NB4 (cell line): ENCODE measurements around the gene TNFRSF8.

Source experiments
- MAX ChIP-seq: IDR thresholded peaks from 2 replicates; pipeline ENCODE4 v1.6.1; 2011; ENCODE audit warnings: low read depth, low read length
- POLR2A ChIP-seq: IDR thresholded peaks from 2 replicates; pipeline ENCODE4 v1.6.1; 2011; ENCODE audit warnings: mild to moderate bottlenecking; ENCODE audit not compliant: insufficient read length; ENCODE audit errors: extremely low read depth

- TF ChIP-seq POLR2A, result no peak
- no peak for TF ChIP-seq MAX
These were observed 17.1 kb downstream of the TNFRSF8 start for GRCh38 chr1:12080156-12080555.
